Nephron progenitor cell (in vitro differentiated cells): ENCODE data around the gene RERE.

Experiments
- DNase-seq: peaks from one replicate; pipeline ENCODE4 v3.0.0; 2021
- H3K27ac Mint-ChIP-seq: 2 replicates; pipeline ENCODE4 v1.8.0; 2021; ENCODE audit warnings: mild to moderate bottlenecking, moderate library complexity, mixed read lengths
- H3K27me3 Mint-ChIP-seq: 2 replicates; pipeline ENCODE4 v1.8.0; 2021; ENCODE audit warnings: mild to moderate bottlenecking, low read depth, mixed read lengths; ENCODE audit not compliant: poor library complexity
- H3K36me3 Mint-ChIP-seq: 2 replicates; pipeline ENCODE4 v1.8.0; 2021; ENCODE audit warnings: low read depth, mixed read lengths
- H3K4me1 Mint-ChIP-seq: 2 replicates; pipeline ENCODE4 v1.8.0; 2021; ENCODE audit warnings: mixed read lengths
- H3K4me3 Mint-ChIP-seq: 2 replicates; pipeline ENCODE4 v1.8.0; 2021; ENCODE audit warnings: mild to moderate bottlenecking, moderate library complexity, mixed read lengths
- H3K9me3 Mint-ChIP-seq: 2 replicates; pipeline ENCODE4 v1.8.0; 2021; ENCODE audit warnings: mild to moderate bottlenecking, moderate library complexity, mixed read lengths
- CTCF ChIP-seq: fragments of 200-600 bp; sonication (generic); IDR thresholded peaks from 2 replicates; pipeline ENCODE4 v1.5.0; 2021; ENCODE audit warnings: antibody characterized with exemption

Gene RERE

GRCh38 chr1:8723010-8723409, 94.4 kb downstream of the RERE start:
- Mint-ChIP-seq H3K27me3 (no peaks in the 10 kb centered on the region), H3K9me3 (no peaks in the 10 kb centered on the region), H3K36me3 (peaks cover 26% of the 10 kb centered on the region), H3K4me3 (peak overlapping the region; percentile 12), H3K27ac (peak overlapping the region; percentile 8), H3K4me1 (peaks cover 45% of the 10 kb centered on the region)
- no peak for TF ChIP-seq CTCF
- DNase-seq: no peak

GRCh38 chr1:8722366-8722765, 95.1 kb downstream of the RERE start:
- no peak for DNase-seq
- H3K27ac Mint-ChIP-seq: no peak overlapping the region
- no peak for TF ChIP-seq CTCF
- H3K27me3 Mint-ChIP-seq: no peaks in the 10 kb centered on the region
- peaks cover 51% of the 10 kb centered on the region for H3K4me1 Mint-ChIP-seq
- no peaks in the 10 kb centered on the region for H3K9me3 Mint-ChIP-seq
- no peak overlapping the region for H3K4me3 Mint-ChIP-seq
- H3K36me3 Mint-ChIP-seq: peaks cover 20% of the 10 kb centered on the region

- Mint-ChIP-seq H3K36me3 (peaks cover 21% of the 10 kb centered on the region), H3K4me1 (peaks cover 57% of the 10 kb centered on the region), H3K27ac (peak overlapping the region; percentile 43), H3K4me3 (no peak overlapping the region), H3K27me3 (no peaks in the 10 kb centered on the region), H3K9me3 (no peaks in the 10 kb centered on the region)
- no peak for TF ChIP-seq CTCF
- DNase-seq: no peak
Observed at GRCh38 chr1:8721679-8722324, 95.6 kb downstream of the RERE start.

GRCh38 chr1:8720347-8720746, 97.1 kb downstream of the RERE start:
- Mint-ChIP-seq H3K4me3 (no peak overlapping the region), H3K9me3 (no peaks in the 10 kb centered on the region), H3K36me3 (peaks cover 19% of the 10 kb centered on the region), H3K27ac (peak overlapping the region; percentile 7), H3K4me1 (peaks cover 72% of the 10 kb centered on the region), H3K27me3 (no peaks in the 10 kb centered on the region)
- no peak for DNase-seq
- TF ChIP-seq CTCF: no peak

- H3K27ac Mint-ChIP-seq: peak overlapping the region; percentile 33
- H3K36me3 Mint-ChIP-seq: peaks cover 25% of the 10 kb centered on the region
- no peak for TF ChIP-seq CTCF
- peaks cover 80% of the 10 kb centered on the region for H3K4me1 Mint-ChIP-seq
- DNase-seq: no peak
- no peaks in the 10 kb centered on the region for H3K27me3 Mint-ChIP-seq
- no peak overlapping the region for H3K4me3 Mint-ChIP-seq
- H3K9me3 Mint-ChIP-seq: peaks cover 3% of the 10 kb centered on the region
Observed at GRCh38 chr1:8718850-8719361, 98.5 kb downstream of the RERE start.

GRCh38 chr1:8717148-8717547, 100.3 kb downstream of the RERE start:
- peaks cover 76% of the 10 kb centered on the region for H3K4me1 Mint-ChIP-seq
- no peak for DNase-seq
- TF ChIP-seq CTCF: no peak
- H3K36me3 Mint-ChIP-seq: peaks cover 23% of the 10 kb centered on the region
- H3K27ac Mint-ChIP-seq: no peak overlapping the region
- H3K4me3 Mint-ChIP-seq: no peak overlapping the region
- no peaks in the 10 kb centered on the region for H3K27me3 Mint-ChIP-seq
- peaks cover 3% of the 10 kb centered on the region for H3K9me3 Mint-ChIP-seq
